ENCODE results near the gene ZAR1.

ZAR1 gene

DNA sequence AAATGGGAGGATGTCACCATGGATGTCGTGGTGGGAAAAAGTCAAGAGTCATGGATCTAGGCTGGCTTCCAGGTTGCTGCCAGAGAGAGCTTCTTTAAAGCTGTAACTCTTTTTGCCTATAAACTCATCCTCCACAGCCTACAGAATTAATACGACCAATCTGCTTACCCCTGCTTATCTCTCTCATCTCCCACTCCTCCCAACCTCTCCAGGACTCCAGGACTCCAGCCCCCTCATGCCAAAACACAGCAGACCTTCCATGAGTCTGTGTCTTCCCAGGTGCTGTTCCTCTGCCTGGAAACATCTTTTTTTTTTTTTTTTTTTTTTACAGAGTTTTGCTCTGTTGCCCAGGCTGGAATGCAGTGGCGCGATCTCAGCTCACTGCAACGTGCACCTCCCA lies 22.2 kb upstream of the ZAR1 start:
- Histone ChIP-seq H3K4me2 (ENCODE audit: low read depth, low read length, poor library complexity, severe bottlenecking) (no peak overlapping the region), H3K4me3 (ENCODE audit: insufficient read depth, low read length, poor library complexity, severe bottlenecking) (no peak overlapping the region), H4K20me1 (ENCODE audit: low read depth, low read length) (no peaks in the 10 kb centered on the region)

DNA sequence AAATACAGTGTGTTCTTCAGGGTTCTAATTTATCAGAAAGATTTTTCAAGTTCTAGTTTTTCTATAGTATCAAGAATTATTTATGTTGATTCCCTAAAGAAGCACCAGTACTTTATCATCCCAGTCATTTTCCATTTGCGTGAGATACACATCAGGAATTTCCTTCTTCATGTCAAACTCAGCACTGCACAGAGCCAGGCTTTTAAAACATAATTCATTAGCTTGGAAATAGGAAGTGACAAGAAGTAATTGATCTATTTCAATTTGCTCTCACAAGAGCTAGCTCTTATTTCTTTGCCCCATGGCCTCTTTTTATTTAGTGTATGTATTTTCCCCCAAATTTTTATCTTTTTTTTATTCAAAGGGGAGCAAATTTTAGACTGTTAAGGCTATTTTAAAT lies 19.9 kb upstream of the ZAR1 start:
- no peaks in the 10 kb centered on the region for H3K9me2 ChIP-seq (replicated peaks; ENCODE audit: insufficient read depth, low read length)
- H4K20me1 ChIP-seq (ENCODE audit: low read depth, low read length), result no peaks in the 10 kb centered on the region
- no peaks in the 10 kb centered on the region for H3K27me3 ChIP-seq (ENCODE audit: low read length)
- H3K9ac ChIP-seq (ENCODE audit: low read length), result no peak overlapping the region
- no peaks in the 10 kb centered on the region for H3K9me3 ChIP-seq (ENCODE audit: insufficient read depth, low read length)
- no peaks in the 10 kb centered on the region for H3K79me2 ChIP-seq (ENCODE audit: insufficient read depth, low read length)
- H3K27ac ChIP-seq (ENCODE audit: low read depth, low read length), result no peak overlapping the region
- TF ChIP-seq, protein P1, sequence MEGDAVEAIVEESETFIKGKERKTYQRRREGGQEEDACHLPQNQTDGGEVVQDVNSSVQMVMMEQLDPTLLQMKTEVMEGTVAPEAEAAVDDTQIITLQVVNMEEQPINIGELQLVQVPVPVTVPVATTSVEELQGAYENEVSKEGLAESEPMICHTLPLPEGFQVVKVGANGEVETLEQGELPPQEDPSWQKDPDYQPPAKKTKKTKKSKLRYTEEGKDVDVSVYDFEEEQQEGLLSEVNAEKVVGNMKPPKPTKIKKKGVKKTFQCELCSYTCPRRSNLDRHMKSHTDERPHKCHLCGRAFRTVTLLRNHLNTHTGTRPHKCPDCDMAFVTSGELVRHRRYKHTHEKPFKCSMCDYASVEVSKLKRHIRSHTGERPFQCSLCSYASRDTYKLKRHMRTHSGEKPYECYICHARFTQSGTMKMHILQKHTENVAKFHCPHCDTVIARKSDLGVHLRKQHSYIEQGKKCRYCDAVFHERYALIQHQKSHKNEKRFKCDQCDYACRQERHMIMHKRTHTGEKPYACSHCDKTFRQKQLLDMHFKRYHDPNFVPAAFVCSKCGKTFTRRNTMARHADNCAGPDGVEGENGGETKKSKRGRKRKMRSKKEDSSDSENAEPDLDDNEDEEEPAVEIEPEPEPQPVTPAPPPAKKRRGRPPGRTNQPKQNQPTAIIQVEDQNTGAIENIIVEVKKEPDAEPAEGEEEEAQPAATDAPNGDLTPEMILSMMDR (IDR thresholded peaks at IDR 0.05; ENCODE audit: insufficient read depth, low read length, poor library complexity, severe bottlenecking), result no peak
- no peak for TF ChIP-seq EZH2phosphoT487 (conservative IDR thresholded peaks at IDR 0.05; ENCODE audit: low read length)
- H3F3A ChIP-seq (ENCODE audit: insufficient read depth), result no peaks in the 10 kb centered on the region
- H3K4me3 ChIP-seq (ENCODE audit: insufficient read depth, low read length, poor library complexity, severe bottlenecking), result no peak overlapping the region
- H2AFZ ChIP-seq (ENCODE audit: low read depth, low read length, severe bottlenecking), result no peak overlapping the region
- H3K36me3 ChIP-seq (ENCODE audit: low read length), result no peaks in the 10 kb centered on the region
- H3K4me2 ChIP-seq (ENCODE audit: low read depth, low read length, poor library complexity, severe bottlenecking), result no peak overlapping the region

More for the DNA sequence above, 22.2 kb upstream of the ZAR1 start:
- Histone ChIP-seq H3K9ac (ENCODE audit: low read length) (no peak overlapping the region), H3K27me3 (ENCODE audit: low read length) (no peaks in the 10 kb centered on the region), H3F3A (ENCODE audit: insufficient read depth) (no peaks in the 10 kb centered on the region), H2AFZ (ENCODE audit: low read depth, low read length, severe bottlenecking) (no peak overlapping the region), H3K9me2 (replicated peaks; ENCODE audit: insufficient read depth, low read length) (no peaks in the 10 kb centered on the region), H3K27ac (ENCODE audit: low read depth, low read length) (no peak overlapping the region), H3K9me3 (ENCODE audit: insufficient read depth, low read length) (no peaks in the 10 kb centered on the region), H3K36me3 (ENCODE audit: low read length) (no peaks in the 10 kb centered on the region), H3K79me2 (ENCODE audit: insufficient read depth, low read length) (no peaks in the 10 kb centered on the region)
- TF ChIP-seq EZH2phosphoT487 (conservative IDR thresholded peaks at IDR 0.05; ENCODE audit: low read length), result no peak
- TF ChIP-seq, protein P1 (IDR thresholded peaks at IDR 0.05; ENCODE audit: insufficient read depth, low read length, poor library complexity, severe bottlenecking), result no peak

DNA sequence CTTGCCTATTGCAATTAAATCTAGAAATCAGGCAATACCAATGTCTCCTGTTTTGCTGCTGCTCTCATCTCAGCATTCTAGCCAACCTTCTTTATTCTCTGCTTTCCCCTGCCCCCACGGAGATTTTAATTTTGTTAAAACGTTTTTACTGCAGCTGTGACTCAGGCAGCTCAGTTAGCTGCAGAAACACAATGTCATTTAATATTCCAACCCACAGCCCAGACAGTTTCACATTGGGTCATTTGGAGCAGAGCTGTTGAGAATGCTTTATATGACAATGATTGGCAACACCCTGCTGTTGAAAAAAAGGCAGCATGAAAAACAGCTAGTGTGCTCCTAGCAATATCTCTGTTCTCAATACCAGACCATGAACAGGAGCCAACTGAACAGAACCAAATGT lies 19.5 kb upstream of the ZAR1 start:
- Histone ChIP-seq H2AFZ (ENCODE audit: low read depth, low read length, severe bottlenecking) (no peak overlapping the region), H3K36me3 (ENCODE audit: low read length) (no peaks in the 10 kb centered on the region), H3F3A (ENCODE audit: insufficient read depth) (no peaks in the 10 kb centered on the region), H3K9me3 (ENCODE audit: insufficient read depth, low read length) (no peaks in the 10 kb centered on the region), H3K79me2 (ENCODE audit: insufficient read depth, low read length) (no peaks in the 10 kb centered on the region), H3K4me2 (ENCODE audit: low read depth, low read length, poor library complexity, severe bottlenecking) (no peak overlapping the region), H3K9ac (ENCODE audit: low read length) (no peak overlapping the region), H4K20me1 (ENCODE audit: low read depth, low read length) (no peaks in the 10 kb centered on the region), H3K9me2 (replicated peaks; ENCODE audit: insufficient read depth, low read length) (no peaks in the 10 kb centered on the region), H3K27me3 (ENCODE audit: low read length) (no peaks in the 10 kb centered on the region), H3K27ac (ENCODE audit: low read depth, low read length) (no peak overlapping the region), H3K4me3 (ENCODE audit: insufficient read depth, low read length, poor library complexity, severe bottlenecking) (no peak overlapping the region)
- TF ChIP-seq, protein P1 (IDR thresholded peaks at IDR 0.05; ENCODE audit: insufficient read depth, low read length, poor library complexity, severe bottlenecking), result no peak
- no peak for TF ChIP-seq EZH2phosphoT487 (conservative IDR thresholded peaks at IDR 0.05; ENCODE audit: low read length)
